HG03097 (cell line): ENCODE results near the gene GPX6.
"Not testable (repeated sequence)": the region's sequence is repeated elsewhere in the genome, so short reads cannot be mapped to it uniquely, and the experiment has no call there.

ENCODE experiments used
- ATAC-seq: cut with Tn5 transposase; IDR thresholded peaks from one replicate; pipeline ENCODE4 v1.9.1; 2021; ENCODE audit not compliant: unreplicated experiment, low FRiP score

The GPX6 gene

GRCh38 chr6:28525496-28526039 lies 10.0 kb upstream of the GPX6 start, which contains the start of gene GPX5:
GPX5 (plus strand) TSS chr6:28525881; CDS start chr6:28526014, 133 bp downstream.
- ATAC-seq: no peak

DNA sequence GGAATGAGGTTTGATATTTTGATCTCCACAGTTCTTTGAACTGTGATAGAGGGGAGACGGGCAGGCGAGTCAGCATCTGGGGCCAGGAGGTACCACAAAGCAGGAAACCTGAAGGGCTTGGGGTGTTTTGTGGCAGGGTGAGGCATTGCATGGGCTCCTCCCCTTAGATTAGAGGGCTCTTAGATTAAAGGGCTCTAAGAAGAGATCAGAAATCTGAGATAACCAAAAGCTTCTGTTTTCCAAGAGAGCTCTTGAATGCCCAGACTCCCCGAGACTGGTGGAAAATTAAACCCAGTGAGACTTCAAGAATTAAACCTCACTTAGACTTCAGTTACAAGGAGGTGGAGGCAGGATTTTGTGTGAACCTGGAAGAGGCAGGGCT lies 7.6 kb upstream of the GPX6 start:
- ATAC-seq: no peak

GRCh38 chr6:28522594-28523240 lies 7.1 kb upstream of the GPX6 start:
- no peak for ATAC-seq

- no peak for ATAC-seq
Observed at GRCh38 chr6:28517964-28518363, 2.4 kb upstream of the GPX6 start.

- ATAC-seq: not testable (repeated sequence)
Observed at GRCh38 chr6:28512387-28512786, 3.2 kb downstream of the GPX6 start.

- no peak for ATAC-seq
Observed at GRCh38 chr6:28511628-28512300, 3.8 kb downstream of the GPX6 start.

GRCh38 chr6:28506807-28507475 lies 8.7 kb downstream of the GPX6 start:
- ATAC-seq: no peak

GRCh38 chr6:28505733-28506132 lies 9.9 kb downstream of the GPX6 start:
- ATAC-seq: no peak

GRCh38 chr6:28502709-28503305 lies 12.8 kb downstream of the GPX6 start:
- ATAC-seq: not testable (repeated sequence)

GRCh38 chr6:28502136-28502535 lies 13.5 kb downstream of the GPX6 start:
- ATAC-seq: not testable (repeated sequence)

- no peak for ATAC-seq
Observed at GRCh38 chr6:28501259-28501658, 14.3 kb downstream of the GPX6 start.

- ATAC-seq: no peak
Observed at GRCh38 chr6:28497893-28498292, 17.7 kb downstream of the GPX6 start.

DNA sequence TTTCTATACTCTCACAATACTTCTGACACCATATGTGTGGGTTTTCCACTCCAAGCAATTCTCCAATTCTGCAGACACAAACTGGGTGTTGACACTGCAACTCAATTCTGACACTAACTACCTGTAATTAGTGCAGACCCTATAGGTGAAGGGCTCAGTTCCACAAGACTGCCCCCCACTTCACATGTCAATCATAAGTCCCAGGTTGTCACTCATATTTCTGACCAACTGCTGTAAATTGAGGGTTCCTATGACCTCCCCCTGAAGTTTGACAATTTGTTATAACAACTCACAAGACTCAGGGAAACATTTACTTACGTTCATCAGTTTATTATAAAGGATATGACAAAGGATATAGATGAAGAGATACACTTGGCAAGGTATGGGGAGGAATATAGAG lies 18.3 kb downstream of the GPX6 start:
- ATAC-seq: no peak

- ATAC-seq: no peak
Observed at GRCh38 chr6:28496099-28496779, 19.4 kb downstream of the GPX6 start.

- ATAC-seq: no peak
Observed at GRCh38 chr6:28491984-28492317, 23.6 kb downstream of the GPX6 start.

GRCh38 chr6:28490205-28490890 lies 25.2 kb downstream of the GPX6 start:
- ATAC-seq: no peak

DNA sequence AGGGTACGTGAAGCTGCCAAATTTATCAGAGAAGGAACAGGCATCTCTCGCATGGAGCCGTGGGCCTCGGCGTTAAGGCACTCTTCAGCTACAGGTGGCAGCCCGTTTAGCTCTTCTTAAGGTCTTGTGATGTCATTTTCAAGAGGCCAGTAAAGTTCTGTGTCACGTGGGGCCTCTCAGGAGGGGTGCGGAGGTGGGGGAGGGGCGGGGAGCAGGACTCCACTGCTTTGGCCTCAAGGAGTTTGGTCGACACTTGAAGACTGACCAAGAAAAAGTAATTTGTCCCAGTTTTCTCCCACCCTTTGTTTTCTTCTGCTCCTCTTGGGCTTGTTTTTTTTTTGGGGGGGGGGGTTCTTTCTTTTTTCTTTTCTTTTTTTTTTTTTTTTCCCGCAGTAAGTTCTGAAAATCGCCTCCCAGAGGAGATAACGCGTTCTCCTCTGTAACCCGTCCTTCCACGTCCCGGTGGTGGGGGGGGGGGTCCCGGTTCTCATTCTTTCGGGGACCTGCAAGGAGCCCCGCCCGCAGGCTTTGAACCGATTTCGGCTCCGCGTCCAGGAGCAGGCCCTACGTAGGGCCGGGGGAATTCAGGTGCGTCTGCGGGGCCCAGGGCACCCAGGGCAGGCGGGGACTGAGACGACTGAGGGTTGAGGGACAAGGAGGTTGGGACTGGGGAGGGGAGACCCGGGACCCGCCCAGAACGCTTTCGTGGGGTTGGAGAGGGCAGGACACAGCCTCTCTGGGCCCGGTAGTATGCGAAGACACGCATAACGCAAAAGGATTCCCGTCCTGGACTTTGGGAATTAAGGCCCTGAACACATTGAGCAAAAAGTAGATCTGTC lies 26.0 kb downstream of the GPX6 start:
- ATAC-seq: no peak

DNA sequence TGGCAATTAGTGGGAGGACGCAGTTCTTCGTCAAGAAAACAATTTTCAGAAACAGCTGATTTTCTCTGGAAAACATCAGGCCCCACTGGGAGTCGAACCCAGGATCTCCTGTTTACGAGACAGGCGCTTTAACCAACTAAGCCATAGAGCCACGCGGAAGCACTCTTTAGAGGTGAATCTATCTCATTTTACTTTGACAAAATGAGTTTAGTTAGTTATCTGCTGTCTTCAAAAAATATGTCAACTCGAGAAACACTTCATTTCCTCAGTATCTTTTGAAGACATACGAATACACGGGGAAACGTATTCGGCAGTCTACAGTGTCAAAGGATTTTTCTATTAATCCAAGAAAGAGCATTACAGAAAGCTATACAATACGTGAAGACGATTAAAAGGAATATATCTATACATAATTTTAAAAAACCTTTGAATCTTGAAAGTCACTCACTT lies 26.7 kb downstream of the GPX6 start:
- no peak for ATAC-seq
